K562 (cell line): ENCODE data around the gene KLF1. TPM values are rescaled to one million over a fixed set of nuclear protein-coding genes. Genes with fewer than 3 reads are reported as not detected.

ENCODE experiments used
- BHLHE40 ChIP-seq: IDR thresholded peaks from 2 replicates; pipeline ENCODE4 v1.6.1; 2011; ENCODE audit warnings: low read length, improper control_type of control experiment
- CBX3 ChIP-seq, 2 experiments: IDR thresholded peaks; 1 replicate in 1 of 2; 2 replicates in 1 of 2; pipeline ENCODE4 v1.6.1; 2012; ENCODE audit warnings: inconsistent platforms in 2 of 2, low read length in 2 of 2, borderline replicate concordance in 1 of 2, control low read depth in 1 of 2
- EGR1 ChIP-seq: fragments of 450-650 bp; conservative IDR thresholded peaks from 2 replicates; pipeline ENCODE4 v1.6.1; 2017; ENCODE audit warnings: mild to moderate bottlenecking
- GABPB1 ChIP-seq: sonication (generic); formaldehyde crosslinking; IDR thresholded peaks from 2 replicates; pipeline ENCODE4 v1.8.0; 2022; ENCODE audit warnings: mild to moderate bottlenecking, missing genetic modification reagents
- HDAC3 ChIP-seq: fragments of 450-650 bp; IDR thresholded peaks from 2 replicates; pipeline ENCODE4 v1.6.1; 2018; ENCODE audit warnings: borderline replicate concordance, mild to moderate bottlenecking, moderate library complexity; ENCODE audit not compliant: partially characterized antibody
- HNRNPLL ChIP-seq: fragments of 200-400 bp; formaldehyde crosslinking; IDR thresholded peaks from 2 replicates; pipeline ENCODE4 v1.6.1; 2017; ENCODE audit warnings: low read length, low read depth, mild to moderate bottlenecking; ENCODE audit not compliant: poor library complexity, severe bottlenecking
- KDM2B ChIP-seq: fragments of 250-450 bp; sonication (Bioruptor Pico); IDR thresholded peaks from 2 replicates; pipeline ENCODE4 v1.8.0; 2021; ENCODE audit warnings: mild to moderate bottlenecking, moderate library complexity
- NRF1 ChIP-seq, 2 experiments: fragments of 450-650 bp; IDR thresholded peaks in 1 of 2; conservative IDR thresholded peaks in 1 of 2; 2 replicates each; pipeline ENCODE4 v1.6.1; 2014; ENCODE audit warnings: mild to moderate bottlenecking in 2 of 2
- RBFOX2 ChIP-seq: fragments of 200-400 bp; formaldehyde crosslinking; IDR thresholded peaks from 2 replicates; pipeline ENCODE4 v1.6.1; 2017; ENCODE audit warnings: low read depth, mild to moderate bottlenecking, low read length, moderate library complexity
- TRIM24 ChIP-seq, 2 experiments: fragments of 450-650 bp; IDR thresholded peaks; 2 replicates each; pipeline ENCODE4 v1.6.1; 2016
- XRCC5 ChIP-seq: fragments of 200-400 bp; formaldehyde crosslinking; IDR thresholded peaks from 2 replicates; pipeline ENCODE4 v1.6.1; 2017; ENCODE audit warnings: low read depth, mild to moderate bottlenecking, low read length
- ZBTB33 ChIP-seq: sonication (generic); formaldehyde crosslinking; IDR thresholded peaks from 2 replicates; pipeline ENCODE4 v1.8.1; 2023; ENCODE audit warnings: mild to moderate bottlenecking, missing genetic modification reagents
- ZNF143 ChIP-seq: sonication (generic); formaldehyde crosslinking; IDR thresholded peaks from 2 replicates; pipeline ENCODE4 v1.9.0; 2022; ENCODE audit warnings: mild to moderate bottlenecking, missing genetic modification reagents
- ZNF436 ChIP-seq: fragments of 250-450, 450-650 bp; sonication (Bioruptor Pico); formaldehyde crosslinking; IDR thresholded peaks from 2 replicates; pipeline ENCODE4 v1.7.0; 2020; ENCODE audit warnings: mild to moderate bottlenecking
- polyA plus RNA-seq, 8 experiments: library from polyadenylated mRNA; depleted of rRNA in 4 of 8; stranded (reverse) in 5 of 8; unstranded in 3 of 8; fragments of >200 nt; fragmentation: Nextera tagmentation in 2 of 8; fragmentation: Illumina TruSeq in 1 of 8; extraction: Ambion mirVana in 2 of 8; extraction: Trizol in 1 of 8; gene quantifications; 2 replicates each; pipeline versions ENCODE4 v1.2.1 to v1.2.3, GENCODE V29; 2011 to 2014; ENCODE audit warnings: inconsistent platforms in 1 of 8, missing spikeins in 1 of 8
- total RNA-seq, 7 experiments: library from RNA; depleted of rRNA in 6 of 7; stranded (reverse); fragments of >200 nt in 6 of 7; fragmentation: Illumina TruSeq in 2 of 7; extraction: Trizol in 2 of 7; gene quantifications; 2 replicates each; pipeline versions ENCODE4 v1.2.1 to v1.2.3, GENCODE V29; 2011 to 2021; ENCODE audit warnings: low replicate concordance in 1 of 7
- TF ChIP-seq, protein P1 (sequence below), 2 experiments: fragments of 200-800 bp in 1 of 2; sonication (Bioruptor generic) in 1 of 2; sonication (generic) in 1 of 2; formaldehyde crosslinking in 1 of 2; IDR thresholded peaks in 1 of 2; conservative IDR thresholded peaks in 1 of 2; 2 replicates each; pipeline versions ENCODE4 v1.5.0 to v1.6.1; 2016 to 2020; ENCODE audit warnings: missing compliant biosample characterization in 1 of 2, missing genetic modification characterization in 1 of 2, missing genetic modification reagents in 1 of 2
- TF ChIP-seq, protein P2 (sequence below): sonication (generic); formaldehyde crosslinking; IDR thresholded peaks from 2 replicates; pipeline ENCODE4 v1.9.0; 2022; ENCODE audit warnings: mild to moderate bottlenecking, missing genetic modification reagents
- TF ChIP-seq, protein P3 (sequence below): fragments of 450-650 bp; formaldehyde crosslinking; IDR thresholded peaks from 2 replicates; pipeline ENCODE4 v1.4.0; 2022; ENCODE audit warnings: mild to moderate bottlenecking, moderate library complexity
- TF ChIP-seq, protein P4 (sequence below), 2 experiments: fragments of 450-650 bp; IDR thresholded peaks; 2 replicates each; pipeline ENCODE4 v1.6.1; 2016

Gene KLF1
- total and polyA plus RNA-seq, 9 of the 15 experiments (the other 6 are each of a cell fraction or from before 2014, with no cell fraction given): 8.4 to 163 (median 47.3) TPM

DNA sequence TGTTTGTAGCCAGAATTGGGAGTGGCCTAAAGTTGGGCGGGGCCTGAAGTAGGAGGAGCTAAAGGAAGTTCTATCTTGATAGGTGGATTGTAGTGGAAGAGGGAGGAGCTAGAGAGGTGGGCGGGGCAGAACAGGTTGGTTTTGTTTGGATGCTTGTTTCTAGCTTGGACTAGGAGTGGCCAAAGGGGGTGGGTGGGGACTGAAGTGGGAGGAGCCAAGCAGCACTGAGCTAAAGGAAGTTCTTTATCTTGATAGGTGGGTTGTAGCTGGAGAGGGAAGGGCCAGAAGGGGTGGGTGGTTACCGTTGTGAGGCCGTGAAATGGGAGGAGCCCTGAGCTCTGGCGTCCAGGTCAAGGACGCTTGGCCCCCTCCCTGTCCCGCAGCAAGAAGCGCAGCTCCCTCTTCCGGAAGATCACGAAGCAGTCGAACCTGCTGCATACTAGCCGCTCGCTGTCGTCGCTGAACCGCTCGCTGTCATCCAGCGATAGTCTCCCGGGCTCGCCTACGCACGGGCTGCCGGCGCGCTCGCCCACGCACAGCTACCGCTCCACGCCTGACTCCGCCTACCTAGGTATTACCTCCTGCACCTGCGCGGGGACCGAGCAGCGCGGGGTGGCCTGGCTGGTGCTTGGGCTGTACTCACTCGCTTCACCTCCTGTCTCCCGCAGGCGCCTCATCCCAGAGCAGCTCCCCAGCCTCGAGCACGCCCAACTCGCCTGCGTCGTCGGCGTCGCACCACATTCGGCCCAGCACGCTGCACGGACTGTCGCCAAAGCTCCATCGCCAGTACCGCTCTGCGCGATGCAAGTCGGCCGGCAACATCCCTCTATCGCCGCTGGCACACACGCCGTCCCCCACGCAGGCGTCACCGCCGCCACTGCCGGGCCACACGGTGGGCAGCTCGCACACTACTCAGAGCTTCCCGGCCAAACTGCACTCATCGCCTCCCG, 13.8 kb downstream of the KLF1 start (continued):
- TF ChIP-seq, protein P1, sequence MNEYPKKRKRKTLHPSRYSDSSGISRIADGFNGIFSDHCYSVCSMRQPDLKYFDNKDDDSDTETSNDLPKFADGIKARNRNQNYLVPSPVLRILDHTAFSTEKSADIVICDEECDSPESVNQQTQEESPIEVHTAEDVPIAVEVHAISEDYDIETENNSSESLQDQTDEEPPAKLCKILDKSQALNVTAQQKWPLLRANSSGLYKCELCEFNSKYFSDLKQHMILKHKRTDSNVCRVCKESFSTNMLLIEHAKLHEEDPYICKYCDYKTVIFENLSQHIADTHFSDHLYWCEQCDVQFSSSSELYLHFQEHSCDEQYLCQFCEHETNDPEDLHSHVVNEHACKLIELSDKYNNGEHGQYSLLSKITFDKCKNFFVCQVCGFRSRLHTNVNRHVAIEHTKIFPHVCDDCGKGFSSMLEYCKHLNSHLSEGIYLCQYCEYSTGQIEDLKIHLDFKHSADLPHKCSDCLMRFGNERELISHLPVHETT (CRISPR knock-in tag; conservative IDR thresholded peaks at IDR 0.05 in 1 of 2, IDR thresholded peaks at IDR 0.05 in 1 of 2): no peak
- TF ChIP-seq EGR1 (peak; percentile 56), HDAC3 (no peak), TRIM24 (IDR thresholded peaks at IDR 0.05) (0 out of 4 replicates have a peak, but pooled peaks of 1 of the 2 experiments have one; percentile 9), ZNF143 (peak; percentile 45; the same call in 1 of the 2 replicates), KDM2B (CRISPR knock-in tag) (no peak), ZNF436 (CRISPR knock-in tag) (no peak), HNRNPLL (no peak), CBX3 (IDR thresholded peaks at IDR 0.05; ENCODE audit: borderline replicate concordance in 1 of 2, low read length in 2 of 2) (peak in 1 of 2 experiments; percentile 47; a peak in 1 of 3 replicates), NRF1 (conservative IDR thresholded peaks at IDR 0.05 in 1 of 2, IDR thresholded peaks at IDR 0.05 in 1 of 2) (peak in 1 of 2 experiments; percentile 33; a peak in 2 of 4 replicates), GABPB1 (CRISPR knock-in tag) (peak; percentile 61), RBFOX2 (peak; percentile 35; the same call in 1 of the 2 replicates), ZBTB33 (CRISPR knock-in tag) (peak; percentile 84), BHLHE40 (no peak), XRCC5 (no peak)
- TF ChIP-seq, protein P2, sequence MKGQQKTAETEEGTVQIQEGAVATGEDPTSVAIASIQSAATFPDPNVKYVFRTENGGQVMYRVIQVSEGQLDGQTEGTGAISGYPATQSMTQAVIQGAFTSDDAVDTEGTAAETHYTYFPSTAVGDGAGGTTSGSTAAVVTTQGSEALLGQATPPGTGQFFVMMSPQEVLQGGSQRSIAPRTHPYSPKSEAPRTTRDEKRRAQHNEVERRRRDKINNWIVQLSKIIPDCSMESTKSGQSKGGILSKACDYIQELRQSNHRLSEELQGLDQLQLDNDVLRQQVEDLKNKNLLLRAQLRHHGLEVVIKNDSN (CRISPR knock-in tag): 0 out of 2 replicates have a peak, but pooled peaks have one; percentile 5
- TF ChIP-seq, protein P3, sequence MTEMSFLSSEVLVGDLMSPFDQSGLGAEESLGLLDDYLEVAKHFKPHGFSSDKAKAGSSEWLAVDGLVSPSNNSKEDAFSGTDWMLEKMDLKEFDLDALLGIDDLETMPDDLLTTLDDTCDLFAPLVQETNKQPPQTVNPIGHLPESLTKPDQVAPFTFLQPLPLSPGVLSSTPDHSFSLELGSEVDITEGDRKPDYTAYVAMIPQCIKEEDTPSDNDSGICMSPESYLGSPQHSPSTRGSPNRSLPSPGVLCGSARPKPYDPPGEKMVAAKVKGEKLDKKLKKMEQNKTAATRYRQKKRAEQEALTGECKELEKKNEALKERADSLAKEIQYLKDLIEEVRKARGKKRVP (CRISPR knock-in tag): no peak
- TF ChIP-seq, protein P4, sequence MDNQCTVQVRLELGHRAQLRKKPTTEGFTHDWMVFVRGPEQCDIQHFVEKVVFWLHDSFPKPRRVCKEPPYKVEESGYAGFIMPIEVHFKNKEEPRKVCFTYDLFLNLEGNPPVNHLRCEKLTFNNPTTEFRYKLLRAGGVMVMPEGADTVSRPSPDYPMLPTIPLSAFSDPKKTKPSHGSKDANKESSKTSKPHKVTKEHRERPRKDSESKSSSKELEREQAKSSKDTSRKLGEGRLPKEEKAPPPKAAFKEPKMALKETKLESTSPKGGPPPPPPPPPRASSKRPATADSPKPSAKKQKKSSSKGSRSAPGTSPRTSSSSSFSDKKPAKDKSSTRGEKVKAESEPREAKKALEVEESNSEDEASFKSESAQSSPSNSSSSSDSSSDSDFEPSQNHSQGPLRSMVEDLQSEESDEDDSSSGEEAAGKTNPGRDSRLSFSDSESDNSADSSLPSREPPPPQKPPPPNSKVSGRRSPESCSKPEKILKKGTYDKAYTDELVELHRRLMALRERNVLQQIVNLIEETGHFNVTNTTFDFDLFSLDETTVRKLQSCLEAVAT (IDR thresholded peaks at IDR 0.05): peak in 1 of 2 experiments; percentile 78; a peak in 2 of 4 replicates
